HG02763 (cell line): ENCODE data around the gene FIBCD1.

Source experiments
- ATAC-seq: cut with Tn5 transposase; IDR thresholded peaks from one replicate; pipeline ENCODE4 v1.9.1; 2021; ENCODE audit warnings: mild to moderate bottlenecking, moderate library complexity; ENCODE audit not compliant: unreplicated experiment

Gene FIBCD1

GRCh38 chr9:130897105-130897751 is 41.8 kb downstream of the FIBCD1 start:
- ATAC-seq = no peak

- no peak for ATAC-seq
Measured at GRCh38 chr9:130896233-130897014, 42.6 kb downstream of the FIBCD1 start, which contains the start of gene QRFP. QRFP (minus strand) TSS chr9:130896812; CDS start chr9:130893838, 2,974 bp downstream.

GRCh38 chr9:130895481-130896232 is 43.4 kb downstream of the FIBCD1 start:
- ATAC-seq = no peak

- no peak for ATAC-seq
Measured at GRCh38 chr9:130895038-130895437, 44.0 kb downstream of the FIBCD1 start.

GRCh38 chr9:130894546-130894945 is 44.5 kb downstream of the FIBCD1 start:
- no peak for ATAC-seq

- ATAC-seq = no peak
Measured at GRCh38 chr9:130893341-130894101, 45.5 kb downstream of the FIBCD1 start.

GRCh38 chr9:130892477-130893304 is 46.4 kb downstream of the FIBCD1 start:
- no peak for ATAC-seq

- ATAC-seq = no peak
Measured at GRCh38 chr9:130891688-130892476, 47.2 kb downstream of the FIBCD1 start.

- ATAC-seq = no peak
Measured at GRCh38 chr9:130890870-130891687, 48.0 kb downstream of the FIBCD1 start.

GRCh38 chr9:130890124-130890523 is 48.9 kb downstream of the FIBCD1 start:
- ATAC-seq = no peak

- no peak for ATAC-seq
Measured at GRCh38 chr9:130888146-130888885, 50.7 kb downstream of the FIBCD1 start.

GRCh38 chr9:130887494-130888144 is 51.4 kb downstream of the FIBCD1 start:
- ATAC-seq = no peak

GRCh38 chr9:130886981-130887380 is 52.1 kb downstream of the FIBCD1 start:
- no peak for ATAC-seq

- ATAC-seq = no peak
Measured at GRCh38 chr9:130885484-130886375, 53.3 kb downstream of the FIBCD1 start.

GRCh38 chr9:130884542-130885483 is 54.2 kb downstream of the FIBCD1 start:
- ATAC-seq = no peak
